Bronchial epithelial cell (primary cell): ENCODE measurements around the gene SPANXN4. TPM values are rescaled to one million over a fixed set of nuclear protein-coding genes. Genes with fewer than 3 reads are reported as not detected.

ENCODE experiments used
- DNase-seq: peaks from one replicate; pipeline ENCODE4 v3.0.0-alpha.2; 2010; ENCODE audit warnings: low read depth
- FAIRE-seq: peaks from 2 replicates; lab custom pipeline; 2011; peaks lifted over from hg19 to GRCh38; lab: Jason Lieb, UNC
- H3K27me3 ChIP-seq: 2 replicates; pipeline ENCODE4 v1.5.1; 2011; ENCODE audit warnings: low read length; ENCODE audit not compliant: control insufficient read depth, insufficient read depth
- H3K36me3 ChIP-seq: 2 replicates; pipeline ENCODE4 v1.5.1; 2011; ENCODE audit warnings: low read length; ENCODE audit not compliant: control insufficient read depth, insufficient read depth
- H3K4me3 ChIP-seq: 2 replicates; pipeline ENCODE4 v1.5.1; 2011; ENCODE audit warnings: mild to moderate bottlenecking, low read depth, low read length, control low read depth
- total RNA-seq: library from RNA; depleted of rRNA; stranded (reverse); fragments of >200 nt; gene quantifications from 2 replicates; pipeline ENCODE4 v1.2.1, GENCODE V29; 2014
- TF ChIP-seq, protein P1 (sequence below): IDR thresholded peaks from 2 replicates; pipeline ENCODE4 v1.5.1; 2011; ENCODE audit warnings: mild to moderate bottlenecking, moderate library complexity, low read length, control low read depth, inconsistent platforms; ENCODE audit not compliant: insufficient read depth, severe bottlenecking

Gene SPANXN4
- total RNA-seq, 1 donor from 2014 or later: not detected

DNA sequence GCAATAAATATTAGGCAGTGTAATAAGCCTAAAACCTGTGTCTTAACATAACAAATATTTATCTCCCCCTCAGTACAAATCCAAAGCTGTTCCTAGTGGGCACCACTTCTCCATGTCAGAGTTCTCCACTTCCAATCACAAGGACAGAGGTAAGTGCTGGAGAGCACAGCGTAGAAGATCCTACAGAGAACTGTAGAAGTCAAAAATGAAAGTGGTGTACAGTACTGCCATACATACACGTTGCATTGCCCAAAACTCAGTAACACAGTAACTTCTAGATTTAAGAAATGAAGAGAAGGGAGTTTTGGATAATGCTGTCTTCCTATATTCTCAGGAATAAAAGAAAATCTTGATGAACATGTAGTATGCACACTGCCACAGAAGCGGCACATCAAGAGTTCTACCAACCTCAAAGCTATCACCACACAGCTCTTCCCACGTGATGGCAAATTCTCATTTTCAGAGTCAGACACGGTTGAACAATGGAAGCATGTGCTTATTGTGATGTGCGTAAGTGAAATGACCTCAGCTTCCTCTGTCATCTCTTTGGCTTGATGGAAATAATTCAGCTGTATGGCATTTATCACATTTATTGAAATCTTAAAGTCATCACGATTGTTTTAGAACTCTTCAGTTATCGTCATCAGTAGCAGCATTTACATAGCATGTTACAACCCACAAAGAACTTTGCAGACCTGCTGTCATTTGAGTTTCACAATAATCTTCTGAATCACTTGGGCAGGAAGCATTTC, 27.1 kb upstream of the SPANXN4 start:
- Histone ChIP-seq H3K36me3 (no peaks in the 10 kb centered on the region), H3K27me3 (no peaks in the 10 kb centered on the region), H3K4me3 (no peak overlapping the region)
- FAIRE-seq (no peak), DNase-seq (no peak)
- TF ChIP-seq, protein P1, sequence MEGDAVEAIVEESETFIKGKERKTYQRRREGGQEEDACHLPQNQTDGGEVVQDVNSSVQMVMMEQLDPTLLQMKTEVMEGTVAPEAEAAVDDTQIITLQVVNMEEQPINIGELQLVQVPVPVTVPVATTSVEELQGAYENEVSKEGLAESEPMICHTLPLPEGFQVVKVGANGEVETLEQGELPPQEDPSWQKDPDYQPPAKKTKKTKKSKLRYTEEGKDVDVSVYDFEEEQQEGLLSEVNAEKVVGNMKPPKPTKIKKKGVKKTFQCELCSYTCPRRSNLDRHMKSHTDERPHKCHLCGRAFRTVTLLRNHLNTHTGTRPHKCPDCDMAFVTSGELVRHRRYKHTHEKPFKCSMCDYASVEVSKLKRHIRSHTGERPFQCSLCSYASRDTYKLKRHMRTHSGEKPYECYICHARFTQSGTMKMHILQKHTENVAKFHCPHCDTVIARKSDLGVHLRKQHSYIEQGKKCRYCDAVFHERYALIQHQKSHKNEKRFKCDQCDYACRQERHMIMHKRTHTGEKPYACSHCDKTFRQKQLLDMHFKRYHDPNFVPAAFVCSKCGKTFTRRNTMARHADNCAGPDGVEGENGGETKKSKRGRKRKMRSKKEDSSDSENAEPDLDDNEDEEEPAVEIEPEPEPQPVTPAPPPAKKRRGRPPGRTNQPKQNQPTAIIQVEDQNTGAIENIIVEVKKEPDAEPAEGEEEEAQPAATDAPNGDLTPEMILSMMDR: no peak

- TF ChIP-seq, protein P1: no peak
- DNase-seq: no peak
- Histone ChIP-seq H3K4me3 (no peak overlapping the region), H3K27me3 (no peaks in the 10 kb centered on the region), H3K36me3 (no peaks in the 10 kb centered on the region)
- FAIRE-seq: no peak
Observed at GRCh38 chrX:142999199-142999701, 26.5 kb upstream of the SPANXN4 start.

DNA sequence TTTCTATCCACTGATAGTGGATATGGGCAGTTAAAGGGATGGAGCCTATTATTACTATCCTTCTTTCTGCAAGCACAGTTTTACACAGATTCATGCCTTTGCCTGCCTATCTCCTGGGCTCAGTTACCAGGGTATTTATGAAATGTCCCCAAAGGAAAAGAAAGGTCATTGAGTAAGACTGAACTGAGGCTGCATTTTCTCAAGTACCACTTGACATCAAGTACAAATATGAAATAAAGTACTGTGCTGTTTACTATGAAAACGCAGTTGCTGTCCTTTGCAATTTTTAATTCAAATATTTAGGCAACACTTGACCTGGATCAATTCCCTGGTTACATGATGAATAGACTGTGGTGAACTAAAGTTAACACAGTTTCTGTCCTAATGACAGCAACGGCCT, 23.5 kb upstream of the SPANXN4 start:
- no peaks in the 10 kb centered on the region for H3K36me3 ChIP-seq
- TF ChIP-seq, protein P1: no peak
- DNase-seq (no peak), FAIRE-seq (no peak)
- H3K27me3 ChIP-seq: no peaks in the 10 kb centered on the region
- H3K4me3 ChIP-seq: no peak overlapping the region

- H3K4me3 ChIP-seq: no peak overlapping the region
- no peaks in the 10 kb centered on the region for H3K36me3 ChIP-seq
- FAIRE-seq (no peak), DNase-seq (no peak)
- TF ChIP-seq, protein P1: no peak
- H3K27me3 ChIP-seq: no peaks in the 10 kb centered on the region
Observed at GRCh38 chrX:143017272-143017671, 8.5 kb upstream of the SPANXN4 start.

DNA sequence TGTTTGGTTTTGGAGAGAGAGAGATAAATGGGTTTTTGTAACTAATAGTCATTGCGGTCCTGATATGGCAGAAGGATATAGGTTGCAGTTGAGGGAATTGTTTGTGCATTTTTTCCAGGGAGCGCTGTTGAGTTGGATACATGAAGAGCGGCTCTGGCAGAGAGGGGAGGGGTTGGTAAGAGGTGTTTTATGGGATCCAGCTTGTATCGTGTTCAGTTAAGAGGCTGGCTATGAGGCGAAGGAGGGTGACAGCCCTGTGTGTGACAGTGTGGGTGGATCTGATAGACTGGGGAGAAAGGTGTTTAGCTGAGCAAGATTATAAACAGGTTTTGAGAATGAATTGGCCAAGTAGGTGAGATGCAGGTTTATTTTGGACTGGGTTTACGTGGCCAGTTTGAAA, 1.5 kb downstream of the SPANXN4 start:
- Histone ChIP-seq H3K27me3 (no peaks in the 10 kb centered on the region), H3K4me3 (no peak overlapping the region), H3K36me3 (no peaks in the 10 kb centered on the region)
- TF ChIP-seq, protein P1: no peak
- FAIRE-seq (no peak), DNase-seq (no peak)
